ENCODE data around the gene MYBPC3. TPM values are rescaled to one million over a fixed set of nuclear protein-coding genes. Genes with fewer than 3 reads are reported as not detected.

MYBPC3 gene
- total and polyA plus RNA-seq, 2 experiments from 2014 or later, result not detected

DNA sequence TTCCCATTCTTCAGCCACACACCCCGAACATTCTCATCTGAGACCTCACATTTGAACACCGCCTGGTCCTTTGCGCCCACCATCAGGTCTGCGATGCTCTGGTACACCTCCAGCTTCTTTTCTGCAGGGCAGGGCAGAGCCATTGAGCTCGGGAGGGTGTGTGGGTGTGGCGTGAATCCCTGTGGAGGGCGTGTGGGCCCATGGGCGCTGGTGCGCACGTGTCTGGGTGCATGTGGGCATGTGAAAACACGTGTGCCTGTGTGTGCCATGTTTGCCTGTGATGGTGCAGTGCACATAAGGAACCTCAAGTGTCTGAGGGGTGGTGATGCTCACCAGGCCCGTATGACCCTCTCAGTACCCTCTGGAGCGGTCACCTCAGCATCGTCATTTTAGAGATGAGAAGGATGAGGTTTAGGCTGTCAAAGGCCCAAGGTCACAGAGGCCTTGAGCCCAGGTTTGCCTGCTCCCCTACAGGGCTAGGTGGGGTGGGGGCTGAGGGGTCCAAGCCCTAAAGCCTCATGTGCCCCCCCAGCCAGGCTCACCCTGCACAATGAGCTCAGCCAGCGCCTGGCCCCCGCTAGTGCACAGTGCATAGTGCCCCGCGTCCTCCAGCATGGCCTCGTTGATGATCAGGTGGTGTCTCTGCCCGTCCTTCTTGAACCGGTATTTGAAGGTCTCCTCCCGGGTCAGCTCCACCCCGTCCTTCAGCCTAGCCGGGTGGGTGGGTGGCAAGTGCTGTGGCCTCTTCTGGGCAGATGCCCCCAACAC, 10.3 kb downstream of the MYBPC3 start (continued):
- TF ChIP-seq, protein P1, sequence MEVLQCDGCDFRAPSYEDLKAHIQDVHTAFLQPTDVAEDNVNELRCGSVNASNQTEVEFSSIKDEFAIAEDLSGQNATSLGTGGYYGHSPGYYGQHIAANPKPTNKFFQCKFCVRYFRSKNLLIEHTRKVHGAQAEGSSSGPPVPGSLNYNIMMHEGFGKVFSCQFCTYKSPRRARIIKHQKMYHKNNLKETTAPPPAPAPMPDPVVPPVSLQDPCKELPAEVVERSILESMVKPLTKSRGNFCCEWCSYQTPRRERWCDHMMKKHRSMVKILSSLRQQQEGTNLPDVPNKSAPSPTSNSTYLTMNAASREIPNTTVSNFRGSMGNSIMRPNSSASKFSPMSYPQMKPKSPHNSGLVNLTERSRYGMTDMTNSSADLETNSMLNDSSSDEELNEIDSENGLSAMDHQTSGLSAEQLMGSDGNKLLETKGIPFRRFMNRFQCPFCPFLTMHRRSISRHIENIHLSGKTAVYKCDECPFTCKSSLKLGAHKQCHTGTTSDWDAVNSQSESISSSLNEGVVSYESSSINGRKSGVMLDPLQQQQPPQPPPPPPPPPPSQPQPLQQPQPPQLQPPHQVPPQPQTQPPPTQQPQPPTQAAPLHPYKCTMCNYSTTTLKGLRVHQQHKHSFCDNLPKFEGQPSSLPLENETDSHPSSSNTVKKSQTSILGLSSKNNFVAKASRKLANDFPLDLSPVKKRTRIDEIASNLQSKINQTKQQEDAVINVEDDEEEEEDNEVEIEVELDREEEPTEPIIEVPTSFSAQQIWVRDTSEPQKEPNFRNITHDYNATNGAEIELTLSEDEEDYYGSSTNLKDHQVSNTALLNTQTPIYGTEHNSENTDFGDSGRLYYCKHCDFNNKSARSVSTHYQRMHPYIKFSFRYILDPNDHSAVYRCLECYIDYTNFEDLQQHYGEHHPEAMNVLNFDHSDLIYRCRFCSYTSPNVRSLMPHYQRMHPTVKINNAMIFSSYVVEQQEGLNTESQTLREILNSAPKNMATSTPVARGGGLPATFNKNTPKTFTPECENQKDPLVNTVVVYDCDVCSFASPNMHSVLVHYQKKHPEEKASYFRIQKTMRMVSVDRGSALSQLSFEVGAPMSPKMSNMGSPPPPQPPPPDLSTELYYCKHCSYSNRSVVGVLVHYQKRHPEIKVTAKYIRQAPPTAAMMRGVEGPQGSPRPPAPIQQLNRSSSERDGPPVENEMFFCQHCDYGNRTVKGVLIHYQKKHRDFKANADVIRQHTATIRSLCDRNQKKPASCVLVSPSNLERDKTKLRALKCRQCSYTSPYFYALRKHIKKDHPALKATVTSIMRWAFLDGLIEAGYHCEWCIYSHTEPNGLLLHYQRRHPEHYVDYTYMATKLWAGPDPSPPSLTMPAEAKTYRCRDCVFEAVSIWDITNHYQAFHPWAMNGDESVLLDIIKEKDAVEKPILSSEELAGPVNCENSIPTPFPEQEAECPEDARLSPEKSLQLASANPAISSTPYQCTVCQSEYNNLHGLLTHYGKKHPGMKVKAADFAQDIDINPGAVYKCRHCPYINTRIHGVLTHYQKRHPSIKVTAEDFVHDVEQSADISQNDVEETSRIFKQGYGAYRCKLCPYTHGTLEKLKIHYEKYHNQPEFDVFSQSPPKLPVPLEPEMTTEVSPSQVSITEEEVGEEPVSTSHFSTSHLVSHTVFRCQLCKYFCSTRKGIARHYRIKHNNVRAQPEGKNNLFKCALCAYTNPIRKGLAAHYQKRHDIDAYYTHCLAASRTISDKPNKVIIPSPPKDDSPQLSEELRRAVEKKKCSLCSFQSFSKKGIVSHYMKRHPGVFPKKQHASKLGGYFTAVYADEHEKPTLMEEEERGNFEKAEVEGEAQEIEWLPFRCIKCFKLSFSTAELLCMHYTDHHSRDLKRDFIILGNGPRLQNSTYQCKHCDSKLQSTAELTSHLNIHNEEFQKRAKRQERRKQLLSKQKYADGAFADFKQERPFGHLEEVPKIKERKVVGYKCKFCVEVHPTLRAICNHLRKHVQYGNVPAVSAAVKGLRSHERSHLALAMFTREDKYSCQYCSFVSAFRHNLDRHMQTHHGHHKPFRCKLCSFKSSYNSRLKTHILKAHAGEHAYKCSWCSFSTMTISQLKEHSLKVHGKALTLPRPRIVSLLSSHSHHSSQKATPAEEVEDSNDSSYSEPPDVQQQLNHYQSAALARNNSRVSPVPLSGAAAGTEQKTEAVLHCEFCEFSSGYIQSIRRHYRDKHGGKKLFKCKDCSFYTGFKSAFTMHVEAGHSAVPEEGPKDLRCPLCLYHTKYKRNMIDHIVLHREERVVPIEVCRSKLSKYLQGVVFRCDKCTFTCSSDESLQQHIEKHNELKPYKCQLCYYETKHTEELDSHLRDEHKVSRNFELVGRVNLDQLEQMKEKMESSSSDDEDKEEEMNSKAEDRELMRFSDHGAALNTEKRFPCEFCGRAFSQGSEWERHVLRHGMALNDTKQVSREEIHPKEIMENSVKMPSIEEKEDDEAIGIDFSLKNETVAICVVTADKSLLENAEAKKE (CRISPR knock-in tag; IDR thresholded peaks at IDR 0.05), result no peak
- TF ChIP-seq REST (IDR thresholded peaks at IDR 0.05; ENCODE audit: unreplicated experiment), result no peak

DNA sequence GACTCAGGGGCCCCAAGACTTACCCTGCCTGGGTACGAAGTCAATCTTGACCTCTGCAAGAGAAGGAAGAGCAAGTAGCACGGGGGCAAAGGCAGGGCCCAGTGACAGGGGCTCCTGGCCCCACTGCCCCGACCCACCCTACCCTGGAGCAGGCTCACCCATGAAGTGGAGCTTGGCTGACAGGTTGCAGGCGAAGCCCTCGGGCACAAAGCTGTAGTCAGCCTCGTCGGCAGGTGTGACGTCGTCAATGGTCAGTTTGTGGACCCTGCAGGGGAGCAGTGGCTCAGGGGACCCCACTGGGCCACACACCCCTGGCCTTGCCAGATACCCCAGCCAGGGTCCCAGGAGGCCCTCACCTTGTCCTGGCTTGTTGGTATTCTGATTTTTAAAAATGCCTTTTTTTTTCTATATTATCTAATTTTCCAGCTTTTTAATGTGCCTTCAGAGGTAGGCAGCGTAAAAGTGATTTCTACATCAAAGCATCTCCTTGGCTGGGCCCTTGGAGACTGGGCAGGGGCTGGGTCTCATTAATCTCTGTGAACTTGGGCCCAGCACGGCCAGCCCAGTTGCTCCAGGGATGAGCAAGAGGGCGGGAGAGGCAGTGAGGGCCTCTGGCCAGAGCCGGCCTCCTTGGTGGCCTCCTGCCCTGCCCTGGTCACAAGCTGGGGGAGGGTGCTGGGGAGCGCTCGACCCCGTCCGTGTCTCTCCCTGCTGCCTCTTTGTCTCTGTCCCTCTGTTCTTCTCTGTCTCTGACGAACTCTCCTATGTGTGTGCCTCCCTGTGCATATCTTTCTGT, 11.3 kb downstream of the MYBPC3 start:
- Histone ChIP-seq H3K9me2 (ENCODE audit: insufficient read depth) (no peaks in the 10 kb centered on the region), H3K4me1 (ENCODE audit: insufficient read depth) (no peaks in the 10 kb centered on the region), H3K4me3 (no peak overlapping the region), H3K79me2 (replicated peaks; ENCODE audit: insufficient read depth) (no peaks in the 10 kb centered on the region), H3K27ac (ENCODE audit: low read depth) (no peak overlapping the region), H4K20me1 (replicated peaks; ENCODE audit: insufficient read depth) (no peaks in the 10 kb centered on the region), H3F3A (replicated peaks; ENCODE audit: low read depth) (no peaks in the 10 kb centered on the region), H3K27me3 (ENCODE audit: insufficient read depth) (no peaks in the 10 kb centered on the region), H3K36me3 (ENCODE audit: insufficient read depth) (no peaks in the 10 kb centered on the region), H3K4me2 (no peak overlapping the region), H2AFZ (no peak overlapping the region)
- H3K27ac Mint-ChIP-seq, result no peak overlapping the region
- DNase-seq (ENCODE audit: low spot score) (no peak), ATAC-seq (no peak)
- no peaks in the 10 kb centered on the region; the same call in 2 of the 3 replicates for H3K36me3 Mint-ChIP-seq (ENCODE audit: low read depth)
- H3K9me3 Mint-ChIP-seq, result no peaks in the 10 kb centered on the region
- H3K27me3 Mint-ChIP-seq (ENCODE audit: insufficient read depth, low read depth, poor library complexity), result peaks cover 6% of the 10 kb centered on the region
- H3K4me1 Mint-ChIP-seq, result no peaks in the 10 kb centered on the region
- H3K4me3 Mint-ChIP-seq, result no peak overlapping the region
- TF ChIP-seq ZNF331 (CRISPR knock-in tag; IDR thresholded peaks at IDR 0.05; ENCODE audit: low read depth), result no peak
- TF ChIP-seq, protein P2, sequence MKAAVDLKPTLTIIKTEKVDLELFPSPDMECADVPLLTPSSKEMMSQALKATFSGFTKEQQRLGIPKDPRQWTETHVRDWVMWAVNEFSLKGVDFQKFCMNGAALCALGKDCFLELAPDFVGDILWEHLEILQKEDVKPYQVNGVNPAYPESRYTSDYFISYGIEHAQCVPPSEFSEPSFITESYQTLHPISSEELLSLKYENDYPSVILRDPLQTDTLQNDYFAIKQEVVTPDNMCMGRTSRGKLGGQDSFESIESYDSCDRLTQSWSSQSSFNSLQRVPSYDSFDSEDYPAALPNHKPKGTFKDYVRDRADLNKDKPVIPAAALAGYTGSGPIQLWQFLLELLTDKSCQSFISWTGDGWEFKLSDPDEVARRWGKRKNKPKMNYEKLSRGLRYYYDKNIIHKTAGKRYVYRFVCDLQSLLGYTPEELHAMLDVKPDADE (IDR thresholded peaks at IDR 0.05), result no peak
- no peak for TF ChIP-seq JUNB (IDR thresholded peaks at IDR 0.05; ENCODE audit: unreplicated experiment)

Data from GM23338 (cell line).